ENCODE measurements around the gene COPS4.
"Not testable (repeated sequence)": the region's sequence is repeated elsewhere in the genome, so short reads cannot be mapped to it uniquely, and the experiment has no call there.

Gene COPS4

DNA sequence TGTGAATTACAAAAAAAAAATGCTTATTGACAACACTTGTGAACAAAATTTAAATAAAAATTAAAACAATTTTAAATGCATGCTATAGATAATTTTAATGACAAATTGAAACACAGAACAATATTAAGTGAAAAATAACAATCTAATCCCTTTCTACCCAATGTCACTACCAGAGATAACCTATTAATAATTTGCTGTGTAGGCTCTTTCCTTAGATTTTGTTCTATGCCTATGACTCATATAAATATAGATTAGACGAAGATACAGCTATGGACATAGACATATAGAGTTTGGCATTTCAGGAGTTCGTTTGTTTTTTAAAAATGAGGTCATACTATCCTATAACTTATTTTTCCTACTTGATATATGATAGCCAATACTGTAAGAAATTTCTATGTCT lies 61.4 kb downstream of the COPS4 start:
- Mint-ChIP-seq H3K27me3 (no peaks in the 10 kb centered on the region), H3K27ac (peak overlapping the region; percentile 90), H3K36me3 (peaks cover 29% of the 10 kb centered on the region), H3K4me1 (peaks cover 84% of the 10 kb centered on the region), H3K4me3 (peak overlapping the region; percentile 11), H3K9me3 (no peaks in the 10 kb centered on the region)

- Mint-ChIP-seq H3K27me3 (no peaks in the 10 kb centered on the region), H3K9me3 (no peaks in the 10 kb centered on the region), H3K36me3 (peaks cover 25% of the 10 kb centered on the region), H3K4me3 (peak overlapping the region; percentile 56), H3K4me1 (peaks cover 60% of the 10 kb centered on the region), H3K27ac (peak overlapping the region; percentile 84)
These were observed 70.0 kb downstream of the COPS4 start for GRCh38 chr4:83104991-83105390.

DNA sequence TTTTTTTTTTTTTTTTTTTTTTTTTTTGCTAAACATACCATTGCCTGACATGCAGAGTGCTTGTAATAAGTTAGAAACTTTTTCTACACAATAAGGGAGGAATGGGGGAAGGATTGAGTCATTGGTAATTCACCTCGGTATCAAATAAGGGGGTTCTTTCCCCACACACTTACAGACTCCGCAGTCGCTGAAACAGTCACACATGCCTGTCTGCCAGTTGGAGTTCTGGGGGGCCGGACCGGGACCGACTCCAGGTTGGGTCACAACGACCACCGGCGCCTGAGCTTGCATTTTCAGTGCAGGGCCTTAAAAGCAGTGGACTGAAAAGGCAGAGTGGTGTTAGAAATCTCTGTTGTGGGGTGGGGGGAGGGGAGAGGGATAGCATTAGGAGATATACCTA lies 72.6 kb downstream of the COPS4 start:
- Mint-ChIP-seq H3K36me3 (peaks cover 14% of the 10 kb centered on the region), H3K27me3 (no peaks in the 10 kb centered on the region), H3K4me3 (peak overlapping the region; percentile 85), H3K27ac (peak overlapping the region; percentile 96), H3K4me1 (peaks cover 46% of the 10 kb centered on the region), H3K9me3 (no peaks in the 10 kb centered on the region)

DNA sequence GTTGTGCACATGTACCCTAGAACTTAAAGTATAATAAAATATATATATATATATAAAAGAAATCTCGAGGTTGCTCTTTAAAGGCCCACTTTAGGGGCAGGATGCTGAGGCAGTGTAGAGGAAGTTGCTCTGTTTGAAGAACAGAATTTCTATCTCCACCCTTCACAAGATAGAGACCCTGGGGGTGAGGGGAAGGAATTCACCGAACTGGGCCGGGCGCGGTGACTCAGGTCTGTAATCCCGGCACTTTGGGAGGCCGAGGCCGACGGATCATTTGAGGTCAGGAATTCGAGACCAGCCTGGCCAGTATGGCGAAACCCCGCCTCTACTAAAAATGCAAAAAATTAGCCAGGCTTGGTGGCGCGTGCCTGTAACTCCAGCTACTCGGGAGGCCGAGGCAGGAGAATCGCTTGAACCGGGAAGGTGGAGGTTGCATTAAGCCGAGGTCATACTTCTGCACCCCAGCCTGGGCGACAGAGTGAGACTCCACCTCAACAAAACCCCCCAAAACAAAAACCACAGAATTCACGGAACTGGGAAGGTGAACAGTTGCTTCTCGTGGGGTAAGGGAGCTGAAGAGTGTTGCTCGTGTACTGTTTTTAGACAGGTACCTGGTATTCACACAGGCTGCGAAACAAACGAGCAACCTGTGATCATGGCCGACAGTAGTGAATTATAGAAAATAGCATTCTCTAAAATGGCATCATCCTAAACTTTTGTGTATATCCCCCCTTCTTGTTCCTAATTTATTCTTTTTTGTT lies 73.3 kb downstream of the COPS4 start:
- peaks cover 45% of the 10 kb centered on the region for H3K4me1 Mint-ChIP-seq

DNA sequence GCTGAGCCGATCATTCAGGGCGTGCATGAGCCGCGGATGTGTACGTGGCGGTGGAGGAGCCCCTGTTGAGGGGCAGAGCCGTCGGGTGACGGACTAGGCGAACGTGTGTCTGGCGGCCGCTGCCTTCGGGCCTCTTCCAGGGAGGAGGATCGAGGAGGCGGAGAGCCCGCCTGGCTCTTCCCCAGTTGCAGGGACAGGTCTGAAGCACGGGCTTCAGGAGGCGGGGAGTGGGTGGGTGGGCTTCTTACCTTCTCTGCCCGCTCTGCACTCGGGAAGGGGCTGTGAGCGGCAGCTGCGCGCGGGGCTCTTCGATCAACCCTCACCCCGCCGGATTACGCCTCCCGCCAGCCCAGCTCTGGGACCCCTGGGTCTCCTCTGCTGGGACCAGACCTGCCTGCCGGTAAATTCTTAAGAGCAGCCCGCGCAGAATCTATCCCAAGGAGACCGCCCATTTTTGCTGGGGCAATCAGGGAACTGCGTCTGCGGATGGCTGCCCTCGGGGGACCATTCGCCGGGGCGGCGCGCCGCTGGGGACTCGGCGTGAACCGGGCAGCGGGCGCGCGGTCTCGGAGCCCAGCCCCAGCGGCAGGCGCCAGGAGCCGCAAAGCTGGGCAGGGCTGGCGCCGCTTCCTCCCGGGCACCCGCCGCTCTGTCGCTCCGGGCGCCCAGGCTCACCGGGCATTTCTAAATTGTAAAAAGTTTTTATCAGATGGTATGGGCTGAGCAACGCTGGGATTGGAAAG lies 74.7 kb downstream of the COPS4 start:
- peak overlapping the region; percentile 99 for H3K27ac Mint-ChIP-seq

More for the DNA sequence above, 73.3 kb downstream of the COPS4 start:
- Mint-ChIP-seq H3K27ac (peak overlapping the region; percentile 97), H3K9me3 (no peaks in the 10 kb centered on the region), H3K4me3 (peak overlapping the region; percentile 93), H3K36me3 (peaks cover 14% of the 10 kb centered on the region), H3K27me3 (no peaks in the 10 kb centered on the region)

DNA sequence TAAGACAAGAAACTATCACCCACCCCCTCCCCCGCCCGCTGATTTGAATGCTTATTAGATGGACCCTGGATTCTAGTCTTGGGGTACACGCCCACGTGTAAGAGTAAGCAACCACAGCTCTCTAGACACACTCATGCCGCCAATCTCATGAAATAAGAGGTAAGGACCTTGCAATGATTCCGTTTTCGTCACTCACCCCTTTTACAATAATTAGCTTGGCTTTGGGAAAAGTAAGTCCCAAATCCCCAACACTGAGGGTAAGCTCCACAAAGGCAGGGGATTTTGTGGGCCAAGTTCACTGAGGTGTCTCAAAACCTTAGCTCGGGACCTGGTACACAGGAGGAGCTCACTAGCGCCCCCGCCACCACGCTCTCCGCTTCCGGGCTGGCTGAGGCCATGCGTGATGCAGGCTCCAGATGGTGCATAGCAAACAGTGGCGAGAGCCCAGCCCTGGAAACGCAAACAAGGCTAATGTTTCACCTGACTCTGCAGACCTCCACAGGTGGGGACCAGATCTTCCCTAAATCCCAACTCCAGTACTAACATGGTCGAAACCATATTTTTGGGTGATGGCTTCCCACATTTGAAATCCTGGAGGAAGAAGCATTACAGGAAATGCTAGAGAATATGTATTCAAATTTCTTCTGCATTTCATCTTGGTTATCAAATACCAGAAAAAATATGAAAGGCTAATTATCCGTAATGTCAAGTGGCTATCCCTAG lies 75.4 kb downstream of the COPS4 start:
- Mint-ChIP-seq H3K9me3 (no peaks in the 10 kb centered on the region), H3K4me3 (peak overlapping the region; percentile 91), H3K27ac (peak overlapping the region; percentile 99), H3K4me1 (peaks cover 43% of the 10 kb centered on the region), H3K36me3 (peaks cover 3% of the 10 kb centered on the region), H3K27me3 (no peaks in the 10 kb centered on the region)

More for the DNA sequence above, 74.7 kb downstream of the COPS4 start:
- peak overlapping the region; percentile 93 for H3K4me3 Mint-ChIP-seq
- no peaks in the 10 kb centered on the region for H3K27me3 Mint-ChIP-seq
- no peaks in the 10 kb centered on the region for H3K9me3 Mint-ChIP-seq
- H3K36me3 Mint-ChIP-seq: peaks cover 10% of the 10 kb centered on the region
- H3K4me1 Mint-ChIP-seq: peaks cover 43% of the 10 kb centered on the region

GRCh38 chr4:83110970-83111750 lies 76.2 kb downstream of the COPS4 start:
- Mint-ChIP-seq H3K36me3 (no peaks in the 10 kb centered on the region), H3K4me3 (peak overlapping the region; percentile 91), H3K27ac (peak overlapping the region; percentile 99), H3K9me3 (no peaks in the 10 kb centered on the region), H3K27me3 (no peaks in the 10 kb centered on the region), H3K4me1 (peaks cover 48% of the 10 kb centered on the region)

GRCh38 chr4:83111751-83112141 lies 76.8 kb downstream of the COPS4 start:
- not testable (repeated sequence) for H3K27me3 Mint-ChIP-seq, H3K36me3 Mint-ChIP-seq, H3K9me3 Mint-ChIP-seq
- Mint-ChIP-seq H3K27ac (peak overlapping the region; percentile 96), H3K4me1 (peaks cover 45% of the 10 kb centered on the region), H3K4me3 (peak overlapping the region; percentile 87)

GRCh38 chr4:83112231-83112630 lies 77.2 kb downstream of the COPS4 start:
- peaks cover 40% of the 10 kb centered on the region for H3K4me1 Mint-ChIP-seq
- no peaks in the 10 kb centered on the region for H3K9me3 Mint-ChIP-seq
- H3K36me3 Mint-ChIP-seq: no peaks in the 10 kb centered on the region
- no peaks in the 10 kb centered on the region for H3K27me3 Mint-ChIP-seq
- peak overlapping the region; percentile 98 for H3K4me3 Mint-ChIP-seq
- peak overlapping the region; percentile 98 for H3K27ac Mint-ChIP-seq

DNA sequence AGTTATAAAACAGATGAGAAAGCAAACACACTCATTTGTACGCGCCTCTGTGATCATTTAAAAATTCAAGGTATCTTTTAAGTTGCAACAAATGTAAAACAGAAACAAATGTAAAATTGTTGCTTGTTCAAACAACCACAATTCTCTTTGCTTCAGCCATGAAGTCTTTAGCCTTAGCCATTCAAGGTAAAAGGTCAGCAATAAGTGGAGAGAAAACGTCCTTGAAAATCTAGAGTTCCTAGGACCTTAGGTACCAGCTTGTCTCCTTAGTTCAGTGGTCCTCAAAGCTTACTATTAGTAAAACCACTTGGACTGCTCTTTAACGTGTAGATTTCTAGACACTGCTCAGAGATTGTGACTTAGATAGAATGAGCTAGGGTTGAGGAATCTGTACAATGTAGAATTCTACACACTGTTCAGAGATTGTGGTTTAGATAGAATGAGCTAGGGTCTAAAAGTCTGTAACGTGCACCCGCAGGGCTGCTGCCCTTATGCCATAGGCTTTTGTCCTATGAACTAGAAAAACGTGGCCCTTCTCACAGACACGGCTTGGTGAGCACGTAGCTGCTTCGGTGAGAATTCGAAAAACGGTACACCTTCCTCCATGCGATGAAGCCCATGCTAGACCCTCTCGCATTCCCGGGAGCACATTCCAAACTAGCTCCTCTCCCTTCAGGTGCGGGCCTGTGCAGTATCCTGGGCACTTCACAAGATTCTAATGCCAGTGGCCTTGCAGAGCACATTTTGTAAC lies 77.9 kb downstream of the COPS4 start:
- Mint-ChIP-seq H3K9me3 (no peaks in the 10 kb centered on the region), H3K4me1 (peaks cover 40% of the 10 kb centered on the region), H3K36me3 (no peaks in the 10 kb centered on the region), H3K27ac (peak overlapping the region; percentile 98), H3K27me3 (no peaks in the 10 kb centered on the region), H3K4me3 (peak overlapping the region; percentile 98)

DNA sequence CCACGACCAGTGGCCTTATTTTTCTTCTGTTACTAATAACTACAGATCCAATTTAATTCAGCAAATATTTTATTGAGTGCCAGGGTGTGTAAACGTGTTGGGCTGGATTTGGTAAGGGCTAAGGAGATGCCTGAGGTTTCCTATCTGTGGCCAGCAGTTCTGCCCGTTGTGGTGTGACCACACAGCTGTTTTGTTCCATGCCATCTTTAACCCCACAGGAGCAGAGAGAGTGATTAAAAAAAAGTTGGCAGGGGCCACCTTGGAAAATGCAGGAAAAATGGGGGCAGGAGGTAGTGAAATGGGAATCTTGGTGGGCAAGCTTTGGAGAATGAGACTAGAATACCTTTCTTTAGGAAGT lies 78.4 kb downstream of the COPS4 start:
- Mint-ChIP-seq H3K4me3 (peak overlapping the region; percentile 98), H3K27me3 (no peaks in the 10 kb centered on the region), H3K4me1 (peaks cover 46% of the 10 kb centered on the region), H3K36me3 (no peaks in the 10 kb centered on the region), H3K27ac (peak overlapping the region; percentile 98), H3K9me3 (no peaks in the 10 kb centered on the region)

DNA sequence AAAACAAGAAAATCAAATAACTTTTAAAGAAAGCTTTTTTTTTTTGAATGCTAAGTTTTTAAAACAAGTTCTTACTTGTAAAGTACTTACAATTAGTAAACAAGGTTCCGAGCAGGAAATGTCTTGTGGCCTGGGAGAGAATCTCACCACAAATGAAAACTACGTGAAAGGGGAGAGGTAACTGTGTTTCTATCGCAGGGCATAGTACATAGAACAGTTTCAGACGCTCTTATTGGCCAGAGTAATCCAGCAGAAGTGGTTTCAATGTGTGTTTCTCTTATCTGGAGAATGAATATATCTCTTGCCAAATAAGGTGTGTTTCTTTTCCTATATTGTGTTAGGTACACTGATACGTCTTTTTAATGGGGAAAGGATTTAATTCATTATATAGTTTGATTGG lies 79.6 kb downstream of the COPS4 start, which contains the start of gene PLAC8:
TSS of gene PLAC8 (minus strand) at position 154 of the 400 bp plus-strand sequence. CDS start 6,808 bp downstream, outside the sequence.
- H3K27ac Mint-ChIP-seq: peak within 1 kb of the TSS; percentile 98
- H3K4me1 Mint-ChIP-seq: peaks cover 51% of the 10 kb centered on the region
- no peaks in the 10 kb centered on the region for H3K27me3 Mint-ChIP-seq
- H3K36me3 Mint-ChIP-seq: no peaks in the 10 kb centered on the region
- peak within 1 kb of the TSS; percentile 98 for H3K4me3 Mint-ChIP-seq
- no peaks in the 10 kb centered on the region for H3K9me3 Mint-ChIP-seq

DNA sequence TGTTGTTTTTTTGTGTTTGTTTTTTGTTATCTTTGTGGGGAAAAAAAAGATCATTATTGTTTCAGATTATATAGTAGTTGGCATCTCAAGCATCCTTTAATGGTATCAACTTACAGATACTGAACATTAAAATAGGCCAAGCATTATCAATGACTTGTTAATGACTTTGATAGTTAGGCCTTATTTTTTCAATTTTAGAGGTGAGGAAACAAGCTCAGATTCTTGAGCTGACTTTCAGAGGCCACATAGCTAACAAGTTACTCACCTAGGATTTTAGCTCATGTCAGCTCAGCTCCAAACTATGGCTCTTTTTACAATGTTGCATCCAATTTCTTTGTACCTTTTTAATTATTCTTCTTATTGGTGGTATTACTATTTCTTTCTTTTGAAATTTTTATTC lies 80.0 kb downstream of the COPS4 start:
- H3K27me3 Mint-ChIP-seq: no peaks in the 10 kb centered on the region
- no peaks in the 10 kb centered on the region for H3K9me3 Mint-ChIP-seq
- H3K36me3 Mint-ChIP-seq: no peaks in the 10 kb centered on the region
- H3K4me1 Mint-ChIP-seq: peaks cover 55% of the 10 kb centered on the region
- peak overlapping the region; percentile 95 for H3K27ac Mint-ChIP-seq
- peak overlapping the region; percentile 98 for H3K4me3 Mint-ChIP-seq

DNA sequence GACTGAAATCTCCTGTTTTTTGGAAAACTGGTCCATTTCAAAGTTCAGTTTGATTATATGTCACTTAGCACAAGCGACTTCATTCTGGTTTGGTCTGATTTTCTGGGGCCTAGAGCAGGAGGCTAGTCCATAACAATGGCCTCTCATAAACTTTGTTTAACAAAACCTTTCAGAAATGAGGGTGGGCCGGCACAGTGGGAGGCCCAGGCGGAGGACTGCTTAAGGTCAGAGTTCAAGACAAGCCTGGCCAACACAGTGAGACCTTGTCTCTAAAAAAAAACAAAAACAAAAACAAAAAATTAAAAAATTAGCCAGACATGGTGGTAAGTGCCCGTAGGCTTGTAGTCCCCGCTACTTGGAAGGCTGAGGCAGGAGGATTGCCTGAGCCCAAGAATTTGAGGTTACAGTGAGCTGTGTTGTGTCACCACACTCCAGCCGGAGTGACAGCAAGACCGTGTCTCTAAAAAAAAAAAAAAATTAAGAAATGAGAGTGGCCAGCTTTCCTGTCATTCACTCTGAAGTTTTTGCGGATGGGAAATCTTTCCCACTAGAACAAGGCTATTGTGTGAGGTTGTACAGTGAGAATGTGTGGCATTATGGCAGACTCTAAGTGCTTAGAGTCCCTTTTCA lies 80.8 kb downstream of the COPS4 start:
- no peaks in the 10 kb centered on the region for H3K27me3 Mint-ChIP-seq
- no peaks in the 10 kb centered on the region for H3K36me3 Mint-ChIP-seq
- H3K27ac Mint-ChIP-seq: peak overlapping the region; percentile 95
- H3K9me3 Mint-ChIP-seq: no peaks in the 10 kb centered on the region
- peak overlapping the region; percentile 98 for H3K4me3 Mint-ChIP-seq
- peaks cover 51% of the 10 kb centered on the region for H3K4me1 Mint-ChIP-seq

All from activated naive CD4-positive, alpha-beta T cell treated with anti-CD3 and anti-CD28 coated beads, Interleukin-2, amount 50 U/mL, for 24 hours (primary cell).